H4 (cell line): ENCODE data around the gene APBA3. TPM values are rescaled to one million over a fixed set of nuclear protein-coding genes. Genes with fewer than 3 reads are reported as not detected.
A peak's percentile ranks its signal among the peaks of the same experiment; 100 is the strongest.

Experiments
- DNase-seq: peaks from one replicate; pipeline ENCODE4 v3.0.0-alpha.2; 2015; ENCODE audit warnings: low spot score
- total RNA-seq: library from RNA; depleted of rRNA; stranded (reverse); fragments of >200 nt; shearing (Covaris generic); gene quantifications from 2 replicates; pipeline ENCODE4 v1.2.3, GENCODE V29; 2014; rRNA removed

APBA3 gene
- total RNA-seq = 11.4 and 15.8 TPM in 2 replicates

- peak; percentile 85 for DNase-seq
Observed at GRCh38 chr19:3761382-3762129, at the start of gene APBA3. APBA3 (minus strand) TSS chr19:3761692; CDS start chr19:3760264, 1,428 bp downstream.

- DNase-seq = no peak
Observed at GRCh38 chr19:3810708-3811355, 49.3 kb upstream of the APBA3 start.

- no peak for DNase-seq
Observed at GRCh38 chr19:3809881-3810707, 48.6 kb upstream of the APBA3 start.

GRCh38 chr19:3808420-3809143, 47.1 kb upstream of the APBA3 start:
- DNase-seq = no peak

GRCh38 chr19:3807574-3808354, 46.3 kb upstream of the APBA3 start:
- no peak for DNase-seq

GRCh38 chr19:3807131-3807480, 45.6 kb upstream of the APBA3 start:
- no peak for DNase-seq

GRCh38 chr19:3805859-3806258, 44.4 kb upstream of the APBA3 start:
- no peak for DNase-seq

GRCh38 chr19:3804429-3804828, 42.9 kb upstream of the APBA3 start:
- DNase-seq = no peak

- no peak for DNase-seq
Observed at GRCh38 chr19:3803986-3804385, 42.5 kb upstream of the APBA3 start.

- no peak for DNase-seq
Observed at GRCh38 chr19:3803114-3803888, 41.8 kb upstream of the APBA3 start.

GRCh38 chr19:3801412-3802096, 40.1 kb upstream of the APBA3 start:
- DNase-seq = no peak

GRCh38 chr19:3800996-3801395, 39.5 kb upstream of the APBA3 start:
- DNase-seq = no peak

GRCh38 chr19:3798137-3798536, 36.6 kb upstream of the APBA3 start:
- DNase-seq = peak; percentile 41

GRCh38 chr19:3796358-3796757, 34.9 kb upstream of the APBA3 start:
- DNase-seq = no peak

GRCh38 chr19:3793799-3794198, 32.3 kb upstream of the APBA3 start:
- DNase-seq = no peak

- no peak for DNase-seq
Observed at GRCh38 chr19:3792114-3792513, 30.6 kb upstream of the APBA3 start.

GRCh38 chr19:3790941-3791340, 29.4 kb upstream of the APBA3 start:
- DNase-seq = no peak

- DNase-seq = no peak
Observed at GRCh38 chr19:3790209-3790734, 28.8 kb upstream of the APBA3 start.

- DNase-seq = no peak
Observed at GRCh38 chr19:3788996-3789778, 27.7 kb upstream of the APBA3 start.
